Neural progenitor cell (in vitro differentiated cells): Measurements from ENCODE around the gene PLA2G4B. TPM values are rescaled to one million over a fixed set of nuclear protein-coding genes. Genes with fewer than 3 reads are reported as not detected.

Experiments
- DNase-seq: peaks from one replicate; pipeline ENCODE4 v3.0.0-alpha.2; 2016; ENCODE audit warnings: low spot score
- H2AFZ ChIP-seq: fragments of 200-600 bp; sonication (generic); replicated peaks from 2 replicates; pipeline ENCODE4 v1.6.1; 2016; ENCODE audit warnings: antibody characterized with exemption
- H3F3A ChIP-seq: fragments of 200-600 bp; sonication (generic); 2 replicates; pipeline ENCODE4 v1.6.1; 2016; ENCODE audit warnings: antibody characterized with exemption, low read depth
- H3K27ac ChIP-seq: fragments of 200-600 bp; sonication (generic); 2 replicates; pipeline ENCODE4 v1.5.1; 2016; ENCODE audit warnings: mild to moderate bottlenecking
- H3K27me3 ChIP-seq: fragments of 200-600 bp; sonication (generic); 2 replicates; pipeline ENCODE4 v1.6.1; 2016; ENCODE audit warnings: mild to moderate bottlenecking, moderate library complexity
- H3K36me3 ChIP-seq: fragments of 200-600 bp; sonication (generic); 2 replicates; pipeline ENCODE4 v1.5.1; 2016
- H3K4me1 ChIP-seq: fragments of 200-600 bp; sonication (generic); 2 replicates; pipeline ENCODE4 v1.6.1; 2016; ENCODE audit warnings: mixed run types
- H3K4me2 ChIP-seq: fragments of 200-600 bp; sonication (generic); 2 replicates; pipeline ENCODE4 v1.6.1; 2016
- H3K4me3 ChIP-seq: fragments of 200-600 bp; sonication (generic); 2 replicates; pipeline ENCODE4 v1.5.1; 2016
- H3K79me2 ChIP-seq: fragments of 200-600 bp; sonication (generic); 2 replicates; pipeline ENCODE4 v1.6.1; 2016; ENCODE audit warnings: low read depth
- H3K9ac ChIP-seq: fragments of 200-600 bp; sonication (generic); 2 replicates; pipeline ENCODE4 v1.6.1; 2016
- H3K9me3 ChIP-seq: fragments of 200-600 bp; sonication (generic); 2 replicates; pipeline ENCODE4 v1.5.1; 2016; ENCODE audit warnings: low read depth
- H4K20me1 ChIP-seq: fragments of 200-600 bp; sonication (generic); 2 replicates; pipeline ENCODE4 v1.6.1; 2016; ENCODE audit warnings: low read depth
- H3K27ac Mint-ChIP-seq: 3 replicates; pipeline ENCODE4 v1.8.0; 2021; ENCODE audit warnings: mixed read lengths
- H3K27me3 Mint-ChIP-seq: 2 replicates; pipeline ENCODE4 v1.8.0; 2022; ENCODE audit warnings: low read depth, mild to moderate bottlenecking, inconsistent platforms, moderate library complexity, mixed read lengths; ENCODE audit not compliant: insufficient read depth
- H3K36me3 Mint-ChIP-seq: 3 replicates; pipeline ENCODE4 v1.8.0; 2021; ENCODE audit warnings: mixed read lengths
- H3K4me1 Mint-ChIP-seq: 3 replicates; pipeline ENCODE4 v1.8.0; 2021; ENCODE audit warnings: mixed read lengths
- H3K4me3 Mint-ChIP-seq: 3 replicates; pipeline ENCODE4 v1.8.0; 2021; ENCODE audit warnings: mild to moderate bottlenecking, moderate library complexity, mixed read lengths
- H3K9me3 Mint-ChIP-seq: 3 replicates; pipeline ENCODE4 v1.8.0; 2020; ENCODE audit warnings: mixed read lengths
- CTCF ChIP-seq: fragments of 200-600 bp; sonication (generic); IDR thresholded peaks from 2 replicates; pipeline ENCODE4 v1.5.1; 2017; ENCODE audit warnings: antibody characterized with exemption, mild to moderate bottlenecking
- EZH2 ChIP-seq: fragments of 200-600 bp; sonication (generic); IDR thresholded peaks from 2 replicates; pipeline ENCODE4 v1.6.1; 2017; ENCODE audit warnings: antibody characterized with exemption, mild to moderate bottlenecking, moderate library complexity
- EZH2phosphoT487 ChIP-seq: fragments of 200-600 bp; sonication (generic); IDR thresholded peaks from 2 replicates; pipeline ENCODE4 v1.6.1; 2017; ENCODE audit warnings: antibody characterized with exemption
- total RNA-seq: library from RNA; depleted of rRNA; stranded (reverse); fragments of >200 nt; gene quantifications from 2 replicates; pipeline ENCODE4 v1.2.3, GENCODE V29; 2015; ENCODE audit warnings: low replicate concordance

The PLA2G4B gene
- total RNA-seq, 1 donor from 2014 or later = 2.0 TPM

- H3K36me3 Mint-ChIP-seq = peaks cover 12% of the 10 kb centered on the region
- H3K4me1 Mint-ChIP-seq = peaks cover 5% of the 10 kb centered on the region
- peaks cover 2% of the 10 kb centered on the region for H3K27me3 Mint-ChIP-seq
- H3K27ac Mint-ChIP-seq = no peak overlapping the region
- no peak for DNase-seq
- TF ChIP-seq EZH2phosphoT487 (no peak), EZH2 (no peak), CTCF (no peak)
- no peaks in the 10 kb centered on the region for H3K9me3 Mint-ChIP-seq
- no peak overlapping the region for H2AFZ ChIP-seq
- H3F3A ChIP-seq = no peaks in the 10 kb centered on the region
- H3K27ac ChIP-seq = no peak overlapping the region
- H3K27me3 ChIP-seq = no peaks in the 10 kb centered on the region
- H3K4me3 Mint-ChIP-seq = no peak overlapping the region
- H3K9ac ChIP-seq = no peak overlapping the region
- H3K4me3 ChIP-seq = no peak overlapping the region
- no peaks in the 10 kb centered on the region for H3K79me2 ChIP-seq
- no peak overlapping the region for H3K4me2 ChIP-seq
- no peaks in the 10 kb centered on the region for H3K9me3 ChIP-seq
- H4K20me1 ChIP-seq = no peaks in the 10 kb centered on the region
- no peaks in the 10 kb centered on the region for H3K36me3 ChIP-seq
- H3K4me1 ChIP-seq = no peaks in the 10 kb centered on the region
Measured at GRCh38 chr15:41843571-41843970, 4.9 kb downstream of the PLA2G4B start.

- Histone ChIP-seq H3K79me2 (no peaks in the 10 kb centered on the region), H3K36me3 (no peaks in the 10 kb centered on the region), H3K9me3 (no peaks in the 10 kb centered on the region), H3F3A (no peaks in the 10 kb centered on the region), H3K27ac (no peak overlapping the region), H3K4me2 (no peak overlapping the region), H2AFZ (no peak overlapping the region), H4K20me1 (no peaks in the 10 kb centered on the region), H3K4me1 (no peaks in the 10 kb centered on the region), H3K27me3 (no peaks in the 10 kb centered on the region), H3K9ac (no peak overlapping the region), H3K4me3 (no peak overlapping the region)
- peaks cover 12% of the 10 kb centered on the region for H3K36me3 Mint-ChIP-seq
- H3K4me1 Mint-ChIP-seq = peaks cover 5% of the 10 kb centered on the region
- no peak for DNase-seq
- H3K4me3 Mint-ChIP-seq = no peak overlapping the region
- no peak overlapping the region for H3K27ac Mint-ChIP-seq
- H3K27me3 Mint-ChIP-seq = peaks cover 2% of the 10 kb centered on the region
- no peaks in the 10 kb centered on the region for H3K9me3 Mint-ChIP-seq
- no peak for TF ChIP-seq EZH2phosphoT487
- no peak for TF ChIP-seq CTCF
- TF ChIP-seq EZH2 = no peak
Measured at GRCh38 chr15:41844814-41845213, 6.2 kb downstream of the PLA2G4B start.

GRCh38 chr15:41847206-41847605 is 8.6 kb downstream of the PLA2G4B start:
- Mint-ChIP-seq H3K9me3 (no peaks in the 10 kb centered on the region), H3K4me3 (no peak overlapping the region), H3K27me3 (peaks cover 2% of the 10 kb centered on the region), H3K36me3 (peaks cover 12% of the 10 kb centered on the region), H3K27ac (no peak overlapping the region), H3K4me1 (peaks cover 5% of the 10 kb centered on the region)
- Histone ChIP-seq H3K27ac (no peak overlapping the region), H3K79me2 (no peaks in the 10 kb centered on the region), H2AFZ (no peak overlapping the region), H3K36me3 (no peaks in the 10 kb centered on the region), H3K4me3 (no peak overlapping the region), H3K4me1 (no peaks in the 10 kb centered on the region), H3F3A (no peaks in the 10 kb centered on the region), H3K9me3 (no peaks in the 10 kb centered on the region), H3K4me2 (no peak overlapping the region), H4K20me1 (no peaks in the 10 kb centered on the region), H3K9ac (no peak overlapping the region), H3K27me3 (no peaks in the 10 kb centered on the region)
- DNase-seq = no peak
- no peak for TF ChIP-seq EZH2phosphoT487
- TF ChIP-seq EZH2 = no peak
- no peak for TF ChIP-seq CTCF

- Mint-ChIP-seq H3K36me3 (peaks cover 12% of the 10 kb centered on the region), H3K4me3 (no peak overlapping the region), H3K27ac (no peak overlapping the region), H3K27me3 (peaks cover 2% of the 10 kb centered on the region), H3K4me1 (no peaks in the 10 kb centered on the region), H3K9me3 (no peaks in the 10 kb centered on the region)
- H3F3A ChIP-seq = no peaks in the 10 kb centered on the region
- H3K79me2 ChIP-seq = no peaks in the 10 kb centered on the region
- no peak overlapping the region for H3K4me3 ChIP-seq
- no peaks in the 10 kb centered on the region for H3K27me3 ChIP-seq
- DNase-seq = no peak
- TF ChIP-seq CTCF = no peak
- TF ChIP-seq EZH2 = no peak
- TF ChIP-seq EZH2phosphoT487 = no peak
- H3K4me2 ChIP-seq = no peak overlapping the region
- H3K4me1 ChIP-seq = no peaks in the 10 kb centered on the region
- H2AFZ ChIP-seq = no peak overlapping the region
- no peaks in the 10 kb centered on the region for H3K36me3 ChIP-seq
- no peak overlapping the region for H3K27ac ChIP-seq
- H4K20me1 ChIP-seq = no peaks in the 10 kb centered on the region
- H3K9ac ChIP-seq = no peak overlapping the region
- H3K9me3 ChIP-seq = no peaks in the 10 kb centered on the region
Measured at GRCh38 chr15:41847981-41848380, 9.3 kb downstream of the PLA2G4B start.
